OCI-LY7 (cell line): ENCODE results near the gene SCAP.

Experiments
- EZH2phosphoT487 ChIP-seq: fragments of 200-600 bp; sonication (generic); IDR thresholded peaks from 2 replicates; pipeline ENCODE4 v1.6.1; 2018; ENCODE audit warnings: low read depth, borderline replicate concordance, mild to moderate bottlenecking, mixed run types, antibody characterized with exemption, low read length, moderate library complexity, mixed read lengths
- TF ChIP-seq, protein P1 (sequence below): fragments of 200-600 bp; sonication (generic); conservative IDR thresholded peaks from 2 replicates; pipeline ENCODE4 v1.5.1; 2014; ENCODE audit warnings: mild to moderate bottlenecking, antibody characterized with exemption, low read length, moderate library complexity, mixed read lengths

DNA sequence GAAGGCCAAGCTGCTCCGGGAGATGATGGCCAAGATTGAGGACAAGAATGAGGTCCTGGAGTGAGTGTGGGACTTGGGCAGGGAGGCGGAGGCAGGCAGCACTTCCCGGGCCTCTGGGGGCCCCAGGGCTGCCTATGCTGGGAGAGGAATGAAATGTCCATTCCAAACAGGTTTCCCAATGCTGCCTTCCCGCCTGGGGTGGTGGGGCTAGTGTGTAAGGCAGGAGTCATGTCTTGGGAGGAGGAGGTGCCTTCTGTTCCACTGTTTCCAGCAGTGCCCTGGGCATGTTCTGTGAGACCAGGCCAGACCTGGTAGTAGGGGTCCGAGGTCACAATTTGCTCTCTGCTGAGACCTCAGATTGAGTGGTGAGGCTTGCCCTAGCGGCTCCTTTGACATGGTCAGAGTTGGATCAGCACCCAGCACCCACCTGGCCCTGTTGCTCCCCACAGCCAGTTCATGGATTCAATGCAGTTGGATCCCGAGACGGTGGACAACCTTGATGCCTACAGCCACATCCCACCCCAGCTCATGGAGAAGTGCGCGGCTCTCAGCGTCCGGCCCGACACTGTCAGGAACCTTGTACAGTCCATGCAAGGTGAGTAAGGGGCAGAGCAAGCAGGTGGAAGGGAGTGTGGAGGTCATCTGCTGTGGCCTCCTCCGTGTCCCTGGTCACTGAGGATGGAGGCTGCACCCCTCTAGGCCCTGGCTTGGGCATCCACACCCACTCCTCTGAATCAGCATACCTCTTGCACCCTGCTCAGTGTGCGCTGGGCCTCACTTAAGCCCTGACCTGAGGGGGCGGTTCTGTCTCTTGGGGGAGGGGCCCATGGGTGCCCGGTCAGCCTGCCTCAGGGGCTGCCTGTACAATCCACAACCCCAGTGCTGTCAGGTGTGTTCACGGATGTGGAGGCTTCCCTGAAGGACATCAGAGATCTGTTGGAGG is 67.6 kb downstream of the SCAP start:
- TF ChIP-seq, protein P1, sequence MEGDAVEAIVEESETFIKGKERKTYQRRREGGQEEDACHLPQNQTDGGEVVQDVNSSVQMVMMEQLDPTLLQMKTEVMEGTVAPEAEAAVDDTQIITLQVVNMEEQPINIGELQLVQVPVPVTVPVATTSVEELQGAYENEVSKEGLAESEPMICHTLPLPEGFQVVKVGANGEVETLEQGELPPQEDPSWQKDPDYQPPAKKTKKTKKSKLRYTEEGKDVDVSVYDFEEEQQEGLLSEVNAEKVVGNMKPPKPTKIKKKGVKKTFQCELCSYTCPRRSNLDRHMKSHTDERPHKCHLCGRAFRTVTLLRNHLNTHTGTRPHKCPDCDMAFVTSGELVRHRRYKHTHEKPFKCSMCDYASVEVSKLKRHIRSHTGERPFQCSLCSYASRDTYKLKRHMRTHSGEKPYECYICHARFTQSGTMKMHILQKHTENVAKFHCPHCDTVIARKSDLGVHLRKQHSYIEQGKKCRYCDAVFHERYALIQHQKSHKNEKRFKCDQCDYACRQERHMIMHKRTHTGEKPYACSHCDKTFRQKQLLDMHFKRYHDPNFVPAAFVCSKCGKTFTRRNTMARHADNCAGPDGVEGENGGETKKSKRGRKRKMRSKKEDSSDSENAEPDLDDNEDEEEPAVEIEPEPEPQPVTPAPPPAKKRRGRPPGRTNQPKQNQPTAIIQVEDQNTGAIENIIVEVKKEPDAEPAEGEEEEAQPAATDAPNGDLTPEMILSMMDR = no peak
- TF ChIP-seq EZH2phosphoT487 = no peak
